Glomerular endothelial cell (primary cell): ENCODE measurements around the gene CTDSP1. TPM values are rescaled to one million over a fixed set of nuclear protein-coding genes. Genes with fewer than 3 reads are reported as not detected.
A peak's percentile ranks its signal among the peaks of the same experiment; 100 is the strongest.

Experiments used
- DNase-seq: peaks from one replicate; pipeline ENCODE4 v3.0.0-alpha.2; 2011; ENCODE audit warnings: low read depth, low spot score; ENCODE audit errors: extremely low read depth
- total RNA-seq: library from RNA; depleted of rRNA; stranded (reverse); fragments of >200 nt; gene quantifications from 2 replicates; pipeline ENCODE4 v1.2.3, GENCODE V29; 2015

CTDSP1 gene
- total RNA-seq, 1 donor from 2014 or later, result 72.6 TPM

GRCh38 chr2:218422403-218423086 is 22.9 kb downstream of the CTDSP1 start:
- DNase-seq, result no peak

GRCh38 chr2:218423584-218423983 is 23.9 kb downstream of the CTDSP1 start:
- no peak for DNase-seq

GRCh38 chr2:218425531-218425930 is 25.9 kb downstream of the CTDSP1 start:
- no peak for DNase-seq

GRCh38 chr2:218427741-218428140 is 28.1 kb downstream of the CTDSP1 start:
- DNase-seq, result no peak

- no peak for DNase-seq
Observed at GRCh38 chr2:218428846-218429558, 29.3 kb downstream of the CTDSP1 start.

- DNase-seq, result no peak
Observed at GRCh38 chr2:218429911-218430692, 30.4 kb downstream of the CTDSP1 start.

GRCh38 chr2:218430721-218431120 is 31.1 kb downstream of the CTDSP1 start:
- no peak for DNase-seq

- DNase-seq, result no peak
Observed at GRCh38 chr2:218431878-218432277, 32.2 kb downstream of the CTDSP1 start.

GRCh38 chr2:218432676-218433365 is 33.2 kb downstream of the CTDSP1 start:
- no peak for DNase-seq

- DNase-seq, result no peak
Observed at GRCh38 chr2:218434456-218434855, 34.8 kb downstream of the CTDSP1 start.

- DNase-seq, result no peak
Observed at GRCh38 chr2:218435003-218435982, 35.6 kb downstream of the CTDSP1 start.

GRCh38 chr2:218436992-218437391 is 37.3 kb downstream of the CTDSP1 start:
- DNase-seq, result no peak

- DNase-seq, result no peak
Observed at GRCh38 chr2:218437969-218438368, 38.3 kb downstream of the CTDSP1 start.

GRCh38 chr2:218438596-218438995 is 38.9 kb downstream of the CTDSP1 start:
- no peak for DNase-seq

- DNase-seq, result no peak
Observed at GRCh38 chr2:218444692-218445357, 45.2 kb downstream of the CTDSP1 start.

- DNase-seq, result no peak
Observed at GRCh38 chr2:218445602-218446001, 45.9 kb downstream of the CTDSP1 start.

- no peak for DNase-seq
Observed at GRCh38 chr2:218446547-218446946, 46.9 kb downstream of the CTDSP1 start.

- no peak for DNase-seq
Observed at GRCh38 chr2:218447072-218447471, 47.4 kb downstream of the CTDSP1 start.

GRCh38 chr2:218448934-218449333 is 49.3 kb downstream of the CTDSP1 start:
- DNase-seq, result peak; percentile 10
